Measurements from ENCODE around the gene SPATA16.
"Not testable (repeated sequence)": the region's sequence is repeated elsewhere in the genome, so short reads cannot be mapped to it uniquely, and the experiment has no call there.

The SPATA16 gene

DNA sequence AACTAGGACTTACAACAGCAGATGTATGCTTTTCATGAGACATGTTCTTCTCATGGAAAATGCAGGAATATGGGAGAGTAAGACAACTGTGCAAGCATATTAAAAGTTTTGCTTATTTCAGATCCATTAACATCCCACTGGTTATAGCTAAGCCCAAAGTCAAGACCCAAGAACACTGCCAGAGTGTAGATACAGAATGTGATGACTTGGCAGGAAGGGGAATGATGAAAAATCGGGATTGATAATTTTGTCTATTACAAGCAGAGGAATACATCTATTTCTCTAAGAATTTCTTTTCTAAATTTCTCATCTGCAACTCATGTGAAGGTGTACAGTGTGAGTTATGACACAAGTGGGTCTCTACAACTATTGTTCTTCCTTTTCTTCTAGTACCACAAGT is 76.4 kb downstream of the SPATA16 start:
- no peak for DNase-seq (ENCODE audit: low read depth)

GRCh38 chr3:173058229-173058628 is 82.8 kb downstream of the SPATA16 start:
- DNase-seq (ENCODE audit: low read depth), result no peak

GRCh38 chr3:173055228-173055933 is 85.7 kb downstream of the SPATA16 start:
- DNase-seq (ENCODE audit: low read depth), result no peak

- no peak for DNase-seq (ENCODE audit: low read depth)
These were observed 91.7 kb downstream of the SPATA16 start for GRCh38 chr3:173049360-173049759.

DNA sequence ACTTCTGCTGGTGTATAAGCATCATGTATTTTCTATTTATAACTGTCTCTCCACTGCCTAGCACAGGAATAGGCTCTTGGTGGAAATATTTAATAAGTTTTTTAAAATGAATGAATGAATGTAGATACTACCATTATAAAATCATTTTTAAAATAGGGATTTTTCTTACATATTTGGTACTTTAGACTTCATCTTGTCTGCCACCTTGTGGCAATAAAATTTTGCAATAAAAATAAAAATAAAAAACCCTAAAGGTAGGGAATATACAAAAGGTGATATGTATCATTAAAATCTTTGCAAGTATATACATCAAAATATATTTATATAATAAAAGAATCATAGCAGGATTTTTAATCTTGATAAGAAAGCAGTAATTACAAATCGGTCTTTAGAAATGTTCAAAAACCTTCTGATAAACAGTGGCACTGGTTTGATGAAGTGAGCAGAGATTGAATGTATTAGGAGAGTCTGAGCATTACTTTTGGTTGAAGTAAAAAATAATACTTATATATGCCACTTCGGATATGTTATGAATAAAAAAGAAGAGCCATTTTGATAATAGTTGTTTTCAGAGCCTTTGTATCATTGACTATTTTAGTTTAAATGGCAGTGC is 95.2 kb downstream of the SPATA16 start:
- DNase-seq (ENCODE audit: low read depth), result no peak

- DNase-seq (ENCODE audit: low read depth), result no peak
These were observed 96.0 kb downstream of the SPATA16 start for GRCh38 chr3:173044998-173045397.

DNA sequence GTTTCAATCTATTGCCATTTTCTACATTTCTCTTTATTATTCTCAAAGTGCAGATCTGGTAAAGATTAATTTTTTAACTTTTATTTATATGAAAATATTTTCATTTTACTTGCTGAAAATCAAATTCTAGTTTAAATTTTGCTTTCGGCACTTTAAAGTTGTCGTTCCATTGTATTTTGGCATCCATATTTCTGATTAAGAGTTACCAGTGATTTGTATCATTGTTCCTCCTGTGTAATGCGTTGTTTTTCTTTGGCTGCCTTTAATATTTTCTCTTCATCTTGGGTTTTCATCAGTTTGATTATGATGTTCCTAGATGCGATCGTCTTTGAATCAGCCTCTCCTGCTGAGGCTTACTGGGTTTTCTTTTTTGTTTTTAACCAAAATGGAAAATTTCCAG is 97.3 kb downstream of the SPATA16 start:
- DNase-seq (ENCODE audit: low read depth), result no peak

GRCh38 chr3:173038484-173038871 is 102.6 kb downstream of the SPATA16 start:
- DNase-seq (ENCODE audit: low read depth), result no peak

DNA sequence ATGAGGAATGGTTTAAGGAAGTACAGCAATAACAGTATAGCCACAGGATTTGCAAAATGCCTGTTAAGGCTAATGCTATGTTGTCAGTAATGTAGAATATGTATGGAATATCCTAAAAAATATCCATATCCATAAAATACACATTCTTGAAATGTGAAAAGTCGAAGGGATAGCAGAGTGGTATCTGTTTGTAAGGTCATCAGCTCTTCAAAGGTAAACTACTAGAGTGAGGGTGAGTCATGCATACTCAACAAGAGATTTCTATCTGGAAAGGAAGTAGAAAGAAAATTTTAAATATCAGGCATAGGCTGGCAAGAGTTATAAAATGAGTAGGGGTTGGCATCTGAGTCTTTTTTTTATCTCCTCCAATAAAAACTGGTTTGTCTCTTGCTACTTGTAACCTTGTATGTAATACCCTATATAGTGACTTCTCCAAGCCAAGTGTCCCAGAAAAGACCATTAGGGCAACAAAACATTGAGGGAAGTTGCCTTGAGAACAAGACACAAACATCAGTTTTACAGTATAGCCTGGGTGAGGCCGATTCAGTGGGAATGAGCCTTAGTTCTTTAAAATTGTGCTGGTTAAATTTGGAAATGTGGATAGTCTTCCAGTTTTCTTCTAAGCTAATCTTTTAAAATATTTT is 103.1 kb downstream of the SPATA16 start:
- no peak for DNase-seq (ENCODE audit: low read depth)

DNA sequence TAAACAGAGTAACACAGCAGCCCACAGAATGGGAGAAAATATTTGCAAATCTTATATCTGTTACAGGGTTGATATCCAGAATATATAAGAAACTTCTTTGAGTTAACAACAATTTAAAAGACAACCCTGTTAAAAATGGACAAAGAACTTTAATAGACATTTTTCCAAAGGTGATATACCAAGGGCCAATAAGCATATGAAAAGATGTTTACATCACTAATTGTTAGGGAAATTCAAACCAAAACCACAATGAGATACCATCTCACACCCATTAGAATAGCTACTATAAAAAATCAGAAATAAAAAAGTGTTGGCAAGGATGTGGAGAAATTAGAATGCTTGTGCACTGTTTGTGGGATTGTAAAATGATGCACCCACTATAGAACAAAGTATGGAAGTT is 110.8 kb downstream of the SPATA16 start:
- no peak for DNase-seq (ENCODE audit: low read depth)

- no peak for DNase-seq (ENCODE audit: low read depth)
These were observed 112.7 kb downstream of the SPATA16 start for GRCh38 chr3:173028351-173028750.

GRCh38 chr3:173027429-173027828 is 113.6 kb downstream of the SPATA16 start:
- DNase-seq (ENCODE audit: low read depth), result no peak

DNA sequence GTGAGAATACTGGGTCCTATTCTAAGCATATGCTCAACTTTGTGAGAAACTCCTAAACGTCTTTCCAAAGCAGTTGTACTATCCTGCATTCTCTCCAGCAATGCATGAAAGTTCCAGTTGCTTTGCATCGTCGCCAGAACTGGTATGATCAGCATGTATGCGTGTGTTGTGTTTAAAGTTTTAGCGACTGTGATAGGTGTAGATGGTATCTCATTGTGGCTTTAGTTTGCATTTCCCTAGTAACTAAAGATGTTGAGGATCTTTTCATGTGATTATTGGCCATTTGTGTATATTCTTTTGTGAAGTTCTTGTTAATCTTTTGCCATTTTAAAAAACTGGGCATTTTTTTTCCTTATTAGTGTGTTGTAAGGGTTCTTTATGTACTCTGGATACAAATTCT is 115.1 kb downstream of the SPATA16 start:
- no peak for DNase-seq (ENCODE audit: low read depth)

DNA sequence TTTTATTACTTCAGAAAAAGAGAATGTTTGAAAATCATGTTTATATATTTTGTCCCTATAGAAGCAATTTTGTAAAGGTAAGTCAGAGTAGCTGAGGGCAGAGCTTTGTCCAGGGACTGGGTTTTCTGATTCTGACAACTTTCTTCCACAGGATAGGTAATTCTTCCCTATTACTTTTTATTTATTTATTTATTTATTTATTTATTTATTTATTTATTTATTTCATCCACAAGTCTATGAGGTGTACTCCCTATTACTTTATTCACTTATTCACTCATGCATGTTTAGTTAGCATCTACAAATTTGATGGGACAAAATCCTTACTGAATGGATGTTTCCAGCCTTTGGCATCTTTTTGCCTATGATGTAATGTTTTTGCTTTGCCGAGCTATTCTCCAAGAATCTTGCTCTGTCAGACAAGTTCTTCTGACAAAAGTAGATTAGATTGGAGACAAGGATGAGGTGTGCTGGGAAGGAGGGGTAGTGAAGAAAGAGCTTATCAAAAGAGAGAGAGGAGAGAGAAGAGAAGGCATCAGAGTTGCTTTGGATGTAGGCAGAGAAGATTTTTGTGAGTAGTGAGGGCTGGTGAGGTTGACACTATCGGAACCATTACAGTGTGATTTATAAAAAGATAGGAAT is 119.4 kb downstream of the SPATA16 start:
- no peak for DNase-seq (ENCODE audit: low read depth)

GRCh38 chr3:173020128-173020527 is 120.9 kb downstream of the SPATA16 start:
- not testable (repeated sequence) for DNase-seq (ENCODE audit: low read depth)

- no peak for DNase-seq (ENCODE audit: low read depth)
These were observed 121.7 kb downstream of the SPATA16 start for GRCh38 chr3:173019378-173019777.

GRCh38 chr3:173018758-173019157 is 122.3 kb downstream of the SPATA16 start:
- no peak for DNase-seq (ENCODE audit: low read depth)

DNA sequence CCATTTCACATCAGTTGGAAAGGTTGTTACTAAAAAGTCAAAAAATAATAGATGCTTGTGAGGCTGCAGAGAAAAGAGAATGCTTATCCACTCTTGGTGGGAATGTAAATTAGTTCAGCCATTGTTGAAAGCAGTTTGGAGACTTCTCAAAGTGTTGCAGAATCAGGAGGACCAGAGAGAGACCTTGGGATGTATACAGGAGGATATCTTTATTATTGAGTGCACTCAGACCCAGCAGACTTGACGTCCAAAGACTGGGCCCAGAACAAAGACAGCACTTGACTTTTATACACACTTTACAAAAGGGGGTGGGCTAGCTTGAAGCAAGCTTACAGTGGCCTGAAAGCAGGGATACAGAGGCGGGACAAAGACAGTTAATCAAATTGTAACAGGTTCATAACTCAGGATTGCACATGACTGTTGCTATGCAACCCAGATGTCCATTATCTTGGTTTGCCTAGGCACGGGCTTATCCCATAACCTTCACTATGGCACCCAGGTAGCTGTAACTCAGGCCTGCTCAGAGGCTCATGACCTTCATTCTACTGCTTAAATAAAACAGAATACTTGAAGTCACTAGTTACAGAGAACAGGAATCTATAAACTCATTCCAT is 127.7 kb downstream of the SPATA16 start:
- DNase-seq (ENCODE audit: low read depth), result no peak

DNA sequence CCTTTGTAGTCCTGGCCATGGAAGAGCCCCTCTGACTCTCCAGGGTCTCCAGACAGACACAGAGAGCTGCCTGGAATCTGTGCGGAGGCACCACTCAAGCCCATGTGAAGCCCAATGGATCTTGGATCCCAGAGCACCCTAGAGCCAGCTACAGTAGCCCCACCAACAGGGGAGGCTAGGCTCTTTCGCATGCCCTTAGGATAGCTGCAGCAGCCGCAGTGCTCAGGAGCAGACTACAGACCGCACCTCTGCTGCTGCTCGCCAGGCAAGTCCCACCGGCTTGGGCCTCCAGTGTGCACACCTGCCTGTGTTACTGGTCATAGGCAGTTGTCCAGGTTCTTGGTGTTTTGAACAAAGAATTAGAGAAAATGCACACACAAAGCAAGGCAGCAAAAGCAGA is 131.6 kb downstream of the SPATA16 start:
- DNase-seq (ENCODE audit: low read depth), result no peak

- DNase-seq (ENCODE audit: low read depth), result no peak
These were observed 132.1 kb downstream of the SPATA16 start for GRCh38 chr3:173008978-173009377.

DNA sequence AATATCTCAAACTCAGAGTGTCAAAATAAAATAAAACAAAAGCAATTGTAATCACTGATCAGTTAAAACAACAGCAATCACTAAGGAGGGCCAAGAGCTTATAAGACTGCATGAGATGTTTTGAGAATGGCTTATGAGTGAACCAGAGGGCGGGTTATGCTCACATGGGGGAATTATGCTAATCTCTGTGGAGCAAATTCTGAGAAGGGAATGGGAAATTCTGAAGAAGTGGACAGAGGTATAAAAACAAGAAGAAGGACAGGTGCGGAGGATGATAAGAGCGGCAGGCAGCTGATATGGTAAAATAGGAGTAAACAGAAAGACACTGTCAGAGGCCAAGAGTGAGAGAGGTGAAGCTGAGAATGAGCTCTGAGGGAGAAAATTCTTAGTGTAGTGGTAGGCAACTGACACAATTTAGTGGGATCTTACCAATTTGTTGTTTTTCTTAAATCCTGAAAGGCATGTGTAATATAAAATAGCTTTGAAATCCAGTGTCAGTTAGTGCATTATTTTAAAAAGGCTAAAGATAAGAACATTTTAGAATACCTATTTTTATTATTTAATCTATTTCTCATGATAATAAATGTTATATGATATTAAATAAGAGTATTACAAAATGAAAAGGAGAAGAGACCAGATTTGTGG is 133.8 kb downstream of the SPATA16 start:
- DNase-seq (ENCODE audit: low read depth), result no peak

DNA sequence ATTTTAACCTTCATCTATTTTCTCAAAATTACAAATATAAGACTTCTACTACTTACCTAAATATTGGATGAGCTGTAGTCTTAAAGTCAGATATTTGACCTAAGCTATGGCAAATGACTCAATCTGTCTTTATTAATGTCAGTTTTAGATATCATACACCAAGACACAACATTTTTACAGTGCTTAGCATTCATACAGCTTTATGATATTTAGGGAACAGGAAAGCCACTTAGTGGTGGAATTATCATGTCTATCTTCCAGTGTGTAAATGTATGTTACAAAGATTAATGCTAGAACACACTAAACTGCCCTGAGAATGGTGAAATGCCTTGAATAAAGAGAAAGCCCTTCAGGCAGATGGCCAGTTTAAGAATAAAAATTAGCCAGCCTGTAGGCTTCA is 135.0 kb downstream of the SPATA16 start:
- DNase-seq (ENCODE audit: low read depth), result no peak

Measured in stimulated activated CD8-positive, alpha-beta memory T cell treated with anti-CD3 and anti-CD28 coated beads, Interleukin-12 subunit alpha, Interleukin-12 subunit beta, amount 100 ng/mL, for 4 hours (primary cell).